ENCODE data around the gene HUWE1. TPM values are rescaled to one million over a fixed set of nuclear protein-coding genes. Genes with fewer than 3 reads are reported as not detected.

The HUWE1 gene
- total and polyA plus RNA-seq, 9 of the 15 experiments (the other 6 are each of a cell fraction or from before 2014, with no cell fraction given) = 23.9 to 204 (median 65.1) TPM

DNA sequence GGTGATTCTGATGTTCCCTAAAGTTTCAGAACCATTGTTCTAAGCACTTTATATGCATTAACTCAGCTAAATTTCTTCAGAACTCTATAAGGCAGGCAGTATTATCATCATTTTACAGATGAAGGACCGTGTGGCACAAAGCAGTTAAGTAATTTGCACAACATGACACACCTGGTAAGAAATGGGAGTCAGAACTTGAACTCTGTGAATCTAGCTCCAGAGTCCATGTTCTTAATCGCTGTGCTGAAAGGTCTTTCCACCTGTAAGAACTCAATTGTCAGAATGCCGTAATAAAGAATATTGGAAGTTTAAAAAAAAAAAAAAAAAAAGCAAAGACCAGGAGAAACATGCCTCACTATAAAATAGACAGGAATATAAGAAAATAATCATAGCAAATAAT, 9.2 kb downstream of the HUWE1 start:
- H3K9me3 ChIP-seq (replicated peaks; ENCODE audit: control insufficient read depth, insufficient read depth, low read depth, low read length) = no peaks in the 10 kb centered on the region
- H3K9ac ChIP-seq (ENCODE audit: insufficient read depth in 1 of 2, low read depth in 2 of 2, low read length in 2 of 2) = no peak overlapping the region
- peaks cover 3% of the 10 kb centered on the region for H3K9me1 ChIP-seq (ENCODE audit: control insufficient read depth, insufficient read depth, low read length)
- peaks cover 95% of the 10 kb centered on the region for H3K36me3 ChIP-seq (ENCODE audit: control insufficient read depth, insufficient read depth, low read length)
- intact Hi-C loops (cut with micrococcal nuclease) = no loop called here
- TF ChIP-seq PHF21A (IDR thresholded peaks at IDR 0.05; ENCODE audit: borderline replicate concordance, low read depth) (no peak), FUS (optimal IDR thresholded peaks at IDR 0.05; ENCODE audit: low read depth, low read length) (no peak), COPS2 (conservative IDR thresholded peaks at IDR 0.05) (no peak), ZFPM2 (CRISPR knock-in tag; IDR thresholded peaks at IDR 0.05) (no peak), MEF2A (IDR thresholded peaks at IDR 0.05; ENCODE audit: control insufficient read depth, low read depth, low read length) (no peak), NRF1 (conservative IDR thresholded peaks at IDR 0.05 in 1 of 2, IDR thresholded peaks at IDR 0.05 in 1 of 2) (no peak)
- TF ChIP-seq, protein P1, sequence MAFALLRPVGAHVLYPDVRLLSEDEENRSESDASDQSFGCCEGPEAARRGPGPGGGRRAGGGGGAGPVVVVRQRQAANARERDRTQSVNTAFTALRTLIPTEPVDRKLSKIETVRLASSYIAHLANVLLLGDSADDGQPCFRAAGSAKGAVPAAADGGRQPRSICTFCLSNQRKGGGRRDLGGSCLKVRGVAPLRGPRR (CRISPR knock-in tag; IDR thresholded peaks at IDR 0.05) = no peak
- peaks cover 0 to 6% of the 10 kb centered on the region in 2 experiments; a peak in 2 of 5 replicates for H3K4me1 ChIP-seq (replicated peaks in 1 of 2; ENCODE audit: control insufficient read depth in 2 of 2, insufficient read depth in 2 of 2, low read length in 2 of 2)
- ATAC-seq = no peak
- no peak overlapping the region for H3K4me3 ChIP-seq
- 91% methylated on average over 2 of the region's 3 CpGs for WGBS (ENCODE audit: insufficient coverage, low coverage, missing lambda C conversion rate)
- no peak overlapping the region for H3K4me2 ChIP-seq (ENCODE audit: insufficient read depth, low read length)
- BruUV-seq (replicated peaks) = no TSS peak
- H3K27ac ChIP-seq (ENCODE audit: extremely low read depth, low read depth, low read length) = no peak overlapping the region
- POLR2A ChIA-PET = no interaction called here
- CTCF ChIA-PET (ENCODE audit: low intra/inter-chr PET ratio) = no interaction called here
- no peak for FAIRE-seq
- H2AFZ ChIP-seq (ENCODE audit: low read depth, low read length) = no peak overlapping the region
- peaks cover 95% of the 10 kb centered on the region for H3K79me2 ChIP-seq (ENCODE audit: control insufficient read depth, insufficient read depth, low read length)
- DNase-seq (ENCODE audit: extremely low read depth in 1 of 4, low spot score in 3 of 4) = no peak
- H3K27me3 ChIP-seq (ENCODE audit: control insufficient read depth in 2 of 2, insufficient read depth in 2 of 2, low read length in 2 of 2) = no peaks in the 10 kb centered on the region
- peaks cover 3% of the 10 kb centered on the region for H4K20me1 ChIP-seq (replicated peaks; ENCODE audit: control insufficient read depth, insufficient read depth, low read length)
- in situ Hi-C loops (cut with MboI) = no loop called here

All from K562 (cell line).